T-helper 1 cell treated with Interleukin-12 subunit alpha and Interleukin-12 subunit beta and Interleukin-4 antibody, amounts not matched to agents 30 ng/mL and 1 ng/mL, for 36 hours (primary cell): ENCODE results near the gene CD55. TPM values are rescaled to one million over a fixed set of nuclear protein-coding genes. Genes with fewer than 3 reads are reported as not detected.

ENCODE experiments used
- intact Hi-C: fragments of 100-400 bp; cut with micrococcal nuclease; formaldehyde crosslinking; loops from one replicate; pipeline ENCODE4 v1.15.1; 2024
- total RNA-seq: library from RNA; stranded (reverse); gene quantifications from 2 replicates; pipeline ENCODE4 v1.2.3, GENCODE V29; 2022

CD55 gene
- total RNA-seq, result 142 and 143 TPM in 2 replicates

GRCh38 chr1:207321079-207321789 is at the start of gene CD55:
Gene CD55 (plus strand): TSS chr1:207321678. CDS start chr1:207321766, 88 bp downstream.
- intact Hi-C loops, result loop anchor here (1.0 to 10.0 kb wide), 17 partner anchors 15 to 1689 kb away; partner anchors contain the start of genes EIF2D, ELK4, FCMR and PFKFB2

GRCh38 chr1:207274882-207275281 is 46.6 kb upstream of the CD55 start:
- intact Hi-C loops, result no loop called here

- intact Hi-C loops, result no loop called here
Observed at GRCh38 chr1:207276465-207276864, 45.0 kb upstream of the CD55 start.

- intact Hi-C loops, result no loop called here
Observed at GRCh38 chr1:207277241-207277640, 44.2 kb upstream of the CD55 start.

GRCh38 chr1:207279652-207280051 is 41.8 kb upstream of the CD55 start:
- intact Hi-C loops, result no loop called here

- intact Hi-C loops, result no loop called here
Observed at GRCh38 chr1:207280706-207281105, 40.8 kb upstream of the CD55 start.

GRCh38 chr1:207282058-207282457 is 39.4 kb upstream of the CD55 start:
- intact Hi-C loops, result no loop called here

- intact Hi-C loops, result loop anchor here (1.0 kb wide), 1 partner anchor 39 kb away; the partner anchor contains the start of gene CD55
Observed at GRCh38 chr1:207282496-207283380, 38.7 kb upstream of the CD55 start.

GRCh38 chr1:207283421-207283820 is 38.1 kb upstream of the CD55 start:
- intact Hi-C loops, result loop anchor here (1.0 kb wide), 1 partner anchor 38 kb away; the partner anchor contains the start of gene CD55

- intact Hi-C loops, result no loop called here
Observed at GRCh38 chr1:207284209-207284897, 37.1 kb upstream of the CD55 start.

GRCh38 chr1:207286786-207287468 is 34.6 kb upstream of the CD55 start:
- intact Hi-C loops, result no loop called here

GRCh38 chr1:207288315-207288714 is 33.2 kb upstream of the CD55 start:
- intact Hi-C loops, result no loop called here

GRCh38 chr1:207289756-207290155 is 31.7 kb upstream of the CD55 start:
- intact Hi-C loops, result no loop called here

GRCh38 chr1:207291723-207292122 is 29.8 kb upstream of the CD55 start:
- intact Hi-C loops, result no loop called here

GRCh38 chr1:207298186-207298585 is 23.3 kb upstream of the CD55 start:
- intact Hi-C loops, result no loop called here

- intact Hi-C loops, result no loop called here
Observed at GRCh38 chr1:207298636-207299398, 22.7 kb upstream of the CD55 start.

- intact Hi-C loops, result no loop called here
Observed at GRCh38 chr1:207300970-207301369, 20.5 kb upstream of the CD55 start.

- intact Hi-C loops, result no loop called here
Observed at GRCh38 chr1:207302618-207303393, 18.7 kb upstream of the CD55 start.

GRCh38 chr1:207304710-207305488 is 16.6 kb upstream of the CD55 start:
- intact Hi-C loops, result no loop called here
